Umbilical cord (tissue), 2 donors: ENCODE data around the gene SLC2A13. TPM values are rescaled to one million over a fixed set of nuclear protein-coding genes. Genes with fewer than 3 reads are reported as not detected.
"Not testable (repeated sequence)": the region's sequence is repeated elsewhere in the genome, so short reads cannot be mapped to it uniquely, and the experiment has no call there.

Source experiments
- DNase-seq: peaks from one replicate; pipeline ENCODE4 v3.0.0-alpha.2; 2015; ENCODE audit warnings: low spot score
- total RNA-seq: library from RNA; depleted of rRNA; stranded (reverse); fragments of >200 nt; gene quantifications from one replicate; pipeline ENCODE4 v1.2.3, GENCODE V29; 2014; ENCODE audit warnings: low replicate concordance; ENCODE audit not compliant: insufficient read depth

The SLC2A13 gene
- total RNA-seq, 1 donor from 2014 or later: 30.8 TPM

DNA sequence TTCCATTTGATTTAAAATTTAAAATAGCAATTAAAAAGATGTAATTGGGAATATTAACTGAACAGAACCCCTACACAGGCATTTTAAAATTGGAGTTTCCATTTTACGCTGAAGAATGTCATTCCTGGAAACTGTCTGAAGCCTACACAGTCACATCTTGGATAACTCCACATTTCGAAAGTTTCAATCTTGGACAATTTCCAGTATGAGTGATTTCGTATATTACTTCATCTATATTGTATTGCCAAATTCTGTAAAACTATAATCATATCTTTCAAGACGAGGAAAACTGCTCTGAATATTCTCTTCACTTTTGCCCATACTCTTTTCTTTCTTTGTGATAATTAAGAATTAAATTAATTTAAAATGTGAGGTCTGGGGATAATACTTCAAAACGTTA, 292.1 kb downstream of the SLC2A13 start:
- DNase-seq: no peak

DNA sequence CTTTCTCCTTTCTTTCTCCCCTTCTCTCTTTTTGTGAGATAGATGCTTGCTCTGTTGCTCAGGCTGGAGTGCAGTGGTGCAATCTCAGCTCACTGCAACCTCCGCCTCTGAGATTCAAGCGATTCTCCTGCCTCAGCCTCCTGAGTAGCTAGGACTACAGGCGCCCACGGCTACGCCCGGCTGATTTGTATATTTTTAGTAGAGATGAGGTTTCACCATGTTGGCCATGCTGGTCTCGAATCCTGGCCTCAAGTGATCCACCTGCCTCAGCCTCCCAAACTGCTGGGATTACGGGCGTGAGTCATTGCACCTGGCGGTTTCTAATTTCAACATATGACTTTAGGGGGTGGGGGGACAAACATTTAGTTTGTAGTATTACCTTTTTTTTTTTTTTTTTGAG, 293.4 kb downstream of the SLC2A13 start:
- not testable (repeated sequence) for DNase-seq

DNA sequence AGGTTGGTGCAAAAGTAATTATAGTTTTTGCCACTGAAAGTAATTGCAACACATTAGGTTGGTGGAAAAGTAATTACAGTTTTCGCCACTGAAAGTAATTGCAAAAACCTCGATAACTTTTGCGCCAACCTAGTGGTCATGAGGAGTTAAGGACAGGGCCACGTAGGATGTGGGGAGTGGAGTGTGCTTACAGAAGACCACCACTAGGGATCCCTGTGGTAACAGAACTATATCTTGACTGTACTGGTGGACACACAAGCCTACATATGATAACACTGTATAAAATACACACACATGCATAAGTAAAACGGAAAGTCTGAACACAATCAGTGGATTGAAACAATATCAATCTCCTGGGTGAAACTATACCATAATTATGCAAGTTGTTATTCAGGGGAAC, 298.8 kb downstream of the SLC2A13 start:
- DNase-seq: no peak

DNA sequence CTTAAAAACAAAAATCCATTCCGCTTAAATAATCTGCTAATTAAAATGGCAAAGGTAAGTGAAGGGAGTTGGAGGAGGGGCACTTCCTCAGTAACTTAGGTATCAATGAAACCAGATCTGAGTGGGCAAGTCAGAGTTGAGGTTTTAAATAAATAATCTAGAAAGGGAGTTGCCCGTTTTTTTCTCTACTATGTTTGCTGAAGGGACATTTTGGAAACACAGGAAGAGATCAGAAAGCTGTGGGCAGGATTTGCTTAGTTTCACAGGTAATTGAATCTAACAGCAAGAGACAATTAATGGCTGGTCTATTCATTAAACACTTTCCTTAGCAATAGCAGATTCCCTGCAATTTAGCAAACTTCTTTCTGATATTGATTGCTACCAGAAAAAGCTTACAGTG, 300.2 kb downstream of the SLC2A13 start:
- DNase-seq: no peak

DNA sequence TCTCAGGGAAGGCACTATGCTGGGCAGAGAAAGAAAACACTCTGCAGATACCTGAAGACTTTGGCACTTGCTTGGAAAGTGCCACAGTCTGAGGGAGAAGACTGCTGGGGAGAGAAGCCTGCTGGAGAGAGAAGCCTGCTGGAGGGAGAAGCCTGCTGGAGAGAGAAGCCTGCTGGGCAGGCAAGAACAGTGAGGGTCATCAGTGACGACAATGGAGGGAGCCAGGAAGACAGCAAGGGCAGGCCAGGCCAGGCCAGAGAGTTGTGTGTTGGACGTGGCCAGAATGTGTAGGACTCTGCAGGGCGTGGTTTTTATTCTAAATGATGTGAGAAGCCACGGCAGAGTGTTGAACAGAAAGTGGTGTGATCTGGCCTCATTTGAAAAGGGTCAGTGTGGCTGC, 301.0 kb downstream of the SLC2A13 start:
- no peak for DNase-seq

DNA sequence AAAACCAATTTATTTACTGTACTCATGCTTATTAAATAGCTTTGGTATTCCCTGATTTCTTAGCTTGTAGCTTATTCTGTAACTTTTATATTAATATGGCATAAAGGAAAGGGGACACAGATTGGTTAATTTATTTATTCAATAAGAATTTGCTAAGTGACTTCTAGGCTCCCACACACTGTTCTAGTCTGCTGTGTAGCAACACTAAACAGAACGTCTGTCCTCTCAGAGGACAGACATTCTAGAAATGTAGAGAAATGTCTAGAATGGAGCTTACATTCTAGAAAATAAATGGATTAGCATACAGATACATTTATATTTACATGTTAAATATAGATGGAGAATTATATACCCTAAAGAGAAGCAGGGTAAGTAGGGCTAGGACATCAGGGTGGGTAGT, 301.4 kb downstream of the SLC2A13 start:
- DNase-seq: no peak

DNA sequence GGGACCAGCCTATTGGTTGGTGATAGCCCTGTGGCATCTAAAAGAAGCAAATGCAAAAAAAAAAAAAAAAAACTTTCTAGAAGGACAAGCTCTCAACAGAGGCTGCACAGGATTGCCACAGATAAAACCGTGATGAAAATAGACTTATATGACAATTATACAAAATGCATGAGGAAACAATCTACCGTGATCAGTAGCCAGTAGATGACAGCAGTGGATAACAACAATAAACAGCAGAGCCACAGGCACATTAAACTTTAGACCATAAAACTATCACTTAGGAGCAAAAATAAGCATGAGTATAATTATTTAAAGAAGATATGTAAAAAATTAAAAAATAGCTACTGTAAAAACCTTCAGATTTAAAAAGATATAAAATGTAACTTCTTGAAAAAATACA, 302.7 kb downstream of the SLC2A13 start:
- no peak for DNase-seq

DNA sequence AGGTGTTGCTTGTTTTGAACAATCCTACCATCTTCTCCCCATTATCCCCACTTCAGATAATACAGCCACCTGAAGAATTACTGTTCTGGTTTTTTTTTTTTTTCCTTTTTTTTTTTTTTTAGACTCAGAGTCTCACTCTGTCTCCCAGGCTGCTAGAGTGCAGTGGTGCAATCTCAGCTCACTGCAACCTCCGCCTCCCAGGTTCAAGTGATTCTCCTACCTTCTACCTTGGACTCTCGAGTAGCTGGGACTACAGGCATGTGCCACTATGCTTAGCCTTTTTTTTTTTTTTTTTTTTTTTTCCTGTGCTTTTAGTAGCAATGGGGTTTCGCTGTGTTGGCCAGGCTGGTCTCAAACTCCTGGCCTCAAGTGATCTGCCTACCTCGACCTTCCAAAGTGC, 306.9 kb downstream of the SLC2A13 start:
- DNase-seq: no peak

DNA sequence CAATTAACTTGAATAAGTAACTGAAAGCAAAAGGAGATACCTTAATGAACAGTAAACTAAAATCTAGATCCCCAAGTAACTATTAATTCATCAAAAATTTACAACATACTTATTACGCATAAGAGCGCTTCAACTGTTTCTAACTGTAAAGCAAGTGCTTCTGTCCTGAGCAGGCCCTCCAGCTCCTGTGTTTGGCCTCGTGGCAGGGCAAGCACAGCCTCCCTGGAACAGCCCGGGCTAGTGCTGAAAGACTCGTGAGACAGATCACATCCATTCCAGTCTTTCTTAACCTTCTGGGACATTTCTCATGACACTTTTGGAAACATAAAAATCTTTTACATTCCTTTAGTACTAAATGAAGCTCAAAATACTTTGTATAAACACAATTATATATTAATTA, 307.5 kb downstream of the SLC2A13 start:
- DNase-seq: no peak

DNA sequence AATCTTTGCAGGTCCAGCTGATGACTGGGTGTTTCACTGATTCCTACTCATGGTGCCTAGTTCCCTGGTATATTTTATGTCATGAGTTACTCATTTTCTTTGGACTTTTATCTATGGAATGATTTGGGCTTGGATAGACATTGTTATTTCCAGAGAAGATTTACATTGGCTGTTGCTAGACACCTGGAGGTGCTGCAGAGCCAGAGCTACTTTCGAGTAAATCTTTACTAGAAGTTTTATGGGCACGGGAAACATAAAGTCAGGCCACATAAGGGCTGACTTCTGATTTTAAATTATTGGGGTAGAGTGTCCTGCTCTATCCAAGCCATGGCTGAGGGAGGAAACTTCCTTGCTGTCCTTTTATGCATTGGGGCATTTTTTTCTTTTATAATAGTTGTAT, 310.4 kb downstream of the SLC2A13 start:
- no peak for DNase-seq

DNA sequence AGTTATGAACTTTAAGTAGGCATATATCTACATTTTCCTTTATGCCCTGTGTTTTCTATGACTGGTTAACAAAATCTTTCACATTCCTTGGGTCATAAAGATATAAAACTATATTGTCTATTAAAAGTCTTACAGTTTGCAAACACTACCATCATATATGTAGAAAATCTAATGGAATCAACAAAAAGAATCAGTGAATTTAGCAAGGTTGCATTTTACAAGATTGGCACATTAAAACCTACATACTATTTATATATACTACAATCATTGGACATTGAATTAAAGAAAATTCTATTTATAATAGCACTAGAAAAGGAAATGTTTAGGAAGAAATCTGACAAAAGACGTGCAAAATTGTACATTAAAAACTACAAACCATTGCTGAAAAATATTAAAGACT, 312.9 kb downstream of the SLC2A13 start:
- no peak for DNase-seq

DNA sequence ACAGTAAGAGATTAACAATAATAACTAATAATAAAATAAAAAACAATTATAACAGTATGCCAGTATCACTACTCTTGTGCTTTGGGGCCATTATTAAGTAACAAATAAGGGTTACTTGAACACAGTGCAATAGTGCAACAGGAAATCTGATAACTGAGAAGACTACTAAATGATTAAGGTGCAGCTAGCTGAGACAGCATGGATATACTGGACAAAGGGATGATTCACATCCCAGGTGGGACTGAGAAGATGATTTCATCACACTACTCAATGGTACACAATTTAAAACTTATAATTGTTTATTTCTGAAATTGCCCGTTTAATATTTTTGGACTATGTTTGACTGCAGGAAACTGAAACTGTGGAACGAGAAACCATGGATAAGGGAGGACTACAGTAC, 317.6 kb downstream of the SLC2A13 start:
- no peak for DNase-seq

DNA sequence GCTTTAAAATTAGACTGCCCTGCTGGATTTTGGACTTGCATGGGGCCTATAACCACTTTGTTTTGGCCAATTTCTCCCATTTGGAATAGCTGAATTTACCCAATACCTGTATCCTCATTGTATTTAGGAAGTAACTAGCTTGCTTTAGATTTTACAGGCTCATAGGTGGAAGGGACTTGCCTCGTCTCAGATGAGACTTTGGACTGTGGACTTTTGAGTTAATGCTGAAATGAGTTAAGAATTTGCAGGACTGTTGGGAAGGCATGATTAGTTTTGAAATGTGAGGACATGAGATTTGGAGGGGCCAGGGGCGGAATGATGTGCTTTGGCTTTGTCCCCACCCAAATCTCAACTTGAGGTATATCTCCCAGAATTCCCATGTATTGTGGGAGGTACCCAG, 320.1 kb downstream of the SLC2A13 start:
- not testable (repeated sequence) for DNase-seq

DNA sequence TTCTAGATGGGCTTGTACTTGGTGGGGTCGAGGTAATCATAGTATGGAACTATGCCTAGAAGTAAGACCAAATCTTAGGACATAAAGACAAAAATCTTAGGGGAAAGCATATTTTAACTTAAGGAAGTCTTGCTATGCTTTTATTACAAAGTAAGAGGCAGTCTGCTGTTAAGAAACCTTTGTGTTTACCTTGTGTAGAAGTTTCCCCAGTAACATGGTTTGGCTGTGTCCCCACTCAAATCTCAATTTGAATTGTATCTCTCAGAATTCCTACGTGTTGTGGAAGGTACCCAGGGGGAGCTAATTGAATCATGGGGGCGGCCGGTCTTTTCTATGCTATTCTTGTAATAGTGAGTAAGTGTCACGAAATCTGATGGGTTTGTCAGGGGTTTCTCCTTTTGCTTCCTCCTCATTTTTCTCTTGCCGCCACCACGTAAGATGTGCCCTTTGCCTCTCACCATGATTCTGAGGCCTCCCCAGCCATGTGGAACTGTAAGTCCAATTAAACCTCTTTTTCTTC, 323.8 kb downstream of the SLC2A13 start:
- no peak for DNase-seq

DNA sequence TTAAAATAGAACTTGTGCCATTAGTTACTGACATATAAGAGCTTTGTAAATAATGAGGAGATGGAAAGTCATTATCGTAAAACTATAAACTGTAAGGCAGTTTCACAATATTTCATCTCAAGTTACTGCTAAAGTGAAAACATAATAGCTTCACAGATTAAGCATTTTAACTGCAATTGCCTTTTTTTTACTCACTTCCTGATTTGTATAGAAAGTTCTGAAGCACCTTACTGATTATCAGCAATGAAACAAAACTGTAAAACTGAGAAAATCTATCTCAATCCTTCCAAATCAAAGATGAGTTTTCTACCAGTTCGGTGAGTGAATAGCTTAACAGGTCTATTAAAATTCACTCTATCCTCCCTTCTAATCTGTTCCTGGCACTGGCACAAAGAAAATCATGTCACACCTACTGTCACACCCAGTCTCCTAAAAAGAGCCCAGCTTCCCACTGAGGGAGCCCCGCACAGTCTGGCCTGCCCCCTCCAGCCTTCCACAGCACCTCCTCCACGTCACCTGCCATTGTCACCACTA, 324.9 kb downstream of the SLC2A13 start:
- no peak for DNase-seq

DNA sequence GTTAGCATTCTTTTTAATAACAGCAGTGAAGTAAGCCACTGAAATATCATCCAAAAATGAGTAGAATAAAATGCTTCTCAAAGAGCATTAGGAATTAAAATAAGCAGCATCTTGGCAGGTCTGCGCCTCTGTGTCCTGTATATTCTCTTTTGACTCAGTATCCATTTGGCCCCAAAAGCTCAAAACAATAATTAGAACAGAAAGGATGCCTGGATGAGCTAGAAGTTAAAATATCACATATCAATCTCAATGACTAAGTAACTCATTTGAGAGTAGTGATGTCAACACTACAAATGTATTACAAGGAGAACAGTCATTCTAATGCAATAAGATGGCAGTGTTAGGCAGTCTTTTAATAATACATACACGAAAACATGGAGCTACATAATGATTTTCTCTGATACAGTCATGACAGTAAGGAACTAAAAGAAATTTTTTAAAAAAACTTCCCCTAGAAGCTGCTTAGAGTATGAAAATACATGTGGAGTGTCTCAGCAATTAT, 325.4 kb downstream of the SLC2A13 start:
- DNase-seq: no peak

DNA sequence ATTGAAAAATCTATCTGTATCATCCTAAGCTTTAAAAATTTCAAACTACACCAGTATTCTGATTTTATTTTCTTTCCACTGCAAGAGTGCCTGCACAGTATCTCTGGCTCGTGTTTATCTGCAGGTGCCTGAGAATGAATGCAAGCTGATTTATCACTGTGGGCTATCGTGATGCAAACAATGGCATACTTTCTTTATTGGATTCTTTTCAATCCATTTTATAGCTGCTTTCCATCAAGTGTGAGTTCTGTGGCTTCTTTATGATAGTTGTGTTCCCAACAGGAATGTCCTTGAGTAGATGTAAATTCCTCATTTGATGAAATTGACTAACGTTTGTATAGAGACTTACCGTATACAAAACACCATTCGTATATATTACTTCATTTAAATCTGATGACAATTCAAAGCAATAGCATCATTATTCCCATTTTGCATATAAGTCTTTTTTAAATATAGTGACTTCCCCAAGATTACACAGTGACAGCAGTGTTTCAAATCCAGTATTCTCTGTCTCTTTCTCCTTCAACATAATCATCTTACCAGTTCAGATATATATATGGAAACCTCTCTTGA, 326.0 kb downstream of the SLC2A13 start:
- DNase-seq: no peak

DNA sequence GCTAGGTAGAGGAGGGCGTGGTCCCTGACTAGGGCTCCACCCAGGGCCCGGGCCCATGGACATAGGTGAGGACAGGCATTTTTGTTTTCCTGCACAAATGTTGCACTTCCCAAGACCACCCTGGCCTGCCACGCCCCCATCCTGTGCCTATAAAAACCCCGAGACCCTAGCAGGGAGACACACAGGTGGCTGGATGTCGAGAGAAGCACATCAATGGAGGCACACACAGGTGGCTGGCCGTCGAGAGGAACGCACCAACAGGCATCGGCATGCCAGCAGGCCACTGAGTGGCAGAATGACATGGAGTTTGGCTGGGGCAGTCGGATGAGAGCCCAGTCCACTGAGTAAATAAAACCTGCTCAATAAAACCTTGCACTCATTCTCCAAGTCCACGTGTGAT, 328.4 kb downstream of the SLC2A13 start:
- DNase-seq: no peak

DNA sequence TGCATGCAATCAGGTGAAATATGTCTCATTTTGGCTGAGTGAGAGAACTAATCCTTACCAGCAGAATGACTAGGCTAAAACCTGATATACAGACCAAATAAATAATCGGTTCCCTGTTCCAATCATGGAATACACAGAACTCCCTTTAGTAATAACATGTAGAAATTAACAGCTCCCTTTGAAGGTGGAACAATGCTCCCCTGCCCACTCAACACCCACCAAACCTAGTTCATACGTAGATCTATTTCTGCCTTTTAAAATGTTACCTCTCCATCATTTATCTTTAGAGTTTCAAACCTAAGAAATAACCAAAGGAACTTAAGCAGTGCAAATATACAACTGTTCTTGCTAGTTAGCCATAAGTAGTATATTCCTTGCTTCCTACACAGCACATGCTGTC, 332.6 kb downstream of the SLC2A13 start:
- no peak for DNase-seq

DNA sequence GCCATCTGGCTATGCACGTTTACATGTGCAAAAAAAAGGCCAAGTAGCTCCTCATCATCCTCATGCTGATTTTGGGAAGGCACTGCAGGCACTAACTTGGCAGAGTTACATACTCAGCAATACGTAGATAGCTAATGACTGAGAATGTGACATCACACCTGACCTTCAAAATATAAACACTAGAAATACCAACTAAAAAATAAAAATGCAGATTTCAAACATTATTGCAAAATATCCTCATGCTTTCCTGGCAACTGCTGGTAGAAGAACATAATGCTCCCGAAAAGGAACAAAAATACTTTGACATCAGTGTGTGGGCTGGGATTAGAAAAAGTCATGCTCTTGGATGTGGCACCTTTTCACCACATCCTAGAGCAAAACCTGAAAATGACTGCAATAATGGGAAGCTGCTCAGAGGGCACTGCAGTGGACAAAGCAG, 333.0 kb downstream of the SLC2A13 start:
- no peak for DNase-seq

DNA sequence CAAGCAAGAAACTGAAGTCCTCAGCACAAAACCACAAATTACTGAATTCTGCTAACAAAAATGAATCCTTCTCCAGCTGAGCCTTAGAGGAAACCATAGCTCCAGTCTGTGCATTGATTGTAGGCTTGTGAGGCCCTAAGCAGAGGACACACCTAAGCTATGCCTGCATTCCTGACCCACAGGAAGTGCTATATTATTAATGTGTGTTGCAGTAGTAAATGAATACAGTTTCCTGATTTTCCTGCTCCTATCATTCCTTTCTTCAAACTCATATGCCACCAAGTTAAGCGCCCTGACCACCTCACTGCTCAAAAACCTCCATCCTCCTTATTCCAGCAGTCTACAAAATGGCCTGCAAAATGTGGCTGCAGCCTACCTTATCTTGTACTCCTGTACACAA, 334.4 kb downstream of the SLC2A13 start:
- DNase-seq: no peak

DNA sequence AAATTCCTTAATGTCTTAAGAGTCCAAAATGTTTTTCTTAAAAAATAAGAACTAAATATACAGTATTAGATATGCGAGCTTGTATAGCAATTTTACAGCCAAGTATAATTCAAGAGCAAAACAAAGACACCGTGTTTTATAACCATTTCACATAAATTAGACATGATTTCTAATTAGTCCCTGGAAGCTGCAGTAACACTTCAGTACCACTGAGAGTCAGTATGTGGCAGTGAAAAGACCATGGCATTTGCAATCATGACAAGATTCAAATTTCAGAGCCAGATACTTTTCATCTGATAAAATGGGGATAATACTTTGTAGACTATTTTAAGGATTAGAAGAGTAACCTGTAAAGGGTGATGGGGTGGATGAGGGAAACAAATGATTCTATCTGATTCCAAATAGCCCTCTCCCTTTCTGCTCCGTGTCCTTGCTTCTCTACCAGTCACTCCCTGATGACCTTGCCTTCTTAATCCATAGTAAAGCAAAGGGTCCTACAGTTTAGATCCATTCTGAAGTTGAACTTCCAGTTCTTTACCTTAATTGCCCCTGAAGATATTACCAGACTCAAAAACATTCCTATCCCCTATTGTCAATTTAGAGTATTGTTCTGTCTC, 340.8 kb downstream of the SLC2A13 start:
- DNase-seq: peak; percentile 31

DNA sequence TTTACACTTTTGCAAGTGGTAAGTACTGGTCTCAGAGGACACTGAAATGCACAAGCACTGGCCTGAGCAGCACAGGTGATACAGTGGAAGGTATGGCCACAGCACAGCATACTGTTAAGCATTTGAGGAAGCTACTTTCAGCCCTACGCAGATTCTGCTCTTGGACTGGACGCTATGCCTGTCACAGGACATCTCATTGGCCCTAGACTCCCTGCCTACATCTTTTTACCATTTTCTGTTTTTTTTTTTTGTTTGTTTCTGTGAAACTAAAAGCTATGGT, 342.1 kb downstream of the SLC2A13 start:
- DNase-seq: no peak
